GM18520 (cell line): ENCODE results near the gene ACAD11.

Experiments
- ATAC-seq: cut with Tn5 transposase; IDR thresholded peaks from one replicate; pipeline ENCODE4 v1.9.1; 2021; ENCODE audit not compliant: unreplicated experiment

The ACAD11 gene, protein sequence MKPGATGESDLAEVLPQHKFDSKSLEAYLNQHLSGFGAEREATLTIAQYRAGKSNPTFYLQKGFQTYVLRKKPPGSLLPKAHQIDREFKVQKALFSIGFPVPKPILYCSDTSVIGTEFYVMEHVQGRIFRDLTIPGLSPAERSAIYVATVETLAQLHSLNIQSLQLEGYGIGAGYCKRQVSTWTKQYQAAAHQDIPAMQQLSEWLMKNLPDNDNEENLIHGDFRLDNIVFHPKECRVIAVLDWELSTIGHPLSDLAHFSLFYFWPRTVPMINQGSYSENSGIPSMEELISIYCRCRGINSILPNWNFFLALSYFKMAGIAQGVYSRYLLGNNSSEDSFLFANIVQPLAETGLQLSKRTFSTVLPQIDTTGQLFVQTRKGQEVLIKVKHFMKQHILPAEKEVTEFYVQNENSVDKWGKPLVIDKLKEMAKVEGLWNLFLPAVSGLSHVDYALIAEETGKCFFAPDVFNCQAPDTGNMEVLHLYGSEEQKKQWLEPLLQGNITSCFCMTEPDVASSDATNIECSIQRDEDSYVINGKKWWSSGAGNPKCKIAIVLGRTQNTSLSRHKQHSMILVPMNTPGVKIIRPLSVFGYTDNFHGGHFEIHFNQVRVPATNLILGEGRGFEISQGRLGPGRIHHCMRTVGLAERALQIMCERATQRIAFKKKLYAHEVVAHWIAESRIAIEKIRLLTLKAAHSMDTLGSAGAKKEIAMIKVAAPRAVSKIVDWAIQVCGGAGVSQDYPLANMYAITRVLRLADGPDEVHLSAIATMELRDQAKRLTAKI

DNA sequence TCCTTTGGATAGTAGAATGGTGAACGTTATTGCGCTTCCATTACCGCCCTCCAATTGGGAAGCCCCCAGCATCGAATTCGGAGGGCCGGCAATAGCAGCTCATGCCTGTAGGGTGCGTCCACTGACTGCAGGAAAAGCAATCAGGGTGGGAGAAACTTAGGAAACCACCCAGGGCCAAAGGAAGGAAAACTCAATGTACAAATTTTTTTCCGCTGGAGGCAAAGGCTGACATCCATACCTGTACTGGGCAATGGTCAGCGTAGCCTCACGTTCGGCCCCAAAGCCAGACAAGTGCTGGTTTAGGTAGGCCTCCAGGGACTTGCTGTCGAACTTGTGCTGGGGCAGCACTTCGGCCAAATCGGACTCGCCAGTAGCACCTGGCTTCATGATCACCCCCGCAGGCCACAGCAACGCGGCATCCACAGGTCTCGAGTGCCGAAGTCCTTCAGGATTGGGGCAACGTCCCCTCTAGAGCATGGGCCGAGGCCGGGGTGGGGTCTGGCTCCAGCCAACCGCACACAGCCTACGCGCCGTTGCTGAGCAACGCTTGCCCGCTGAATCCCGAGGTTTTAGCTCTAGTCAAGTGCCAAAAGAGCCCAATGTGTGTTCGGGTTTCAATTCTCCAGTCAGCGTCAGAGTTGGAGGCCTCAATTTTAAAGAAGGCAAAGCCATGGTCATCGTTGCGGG lies at the start of gene ACAD11:
ACAD11 (minus strand) TSS at position 445 of the 687 bp plus-strand sequence; CDS start at position 387, 58 bp downstream.
- peak; percentile 34 for ATAC-seq

DNA sequence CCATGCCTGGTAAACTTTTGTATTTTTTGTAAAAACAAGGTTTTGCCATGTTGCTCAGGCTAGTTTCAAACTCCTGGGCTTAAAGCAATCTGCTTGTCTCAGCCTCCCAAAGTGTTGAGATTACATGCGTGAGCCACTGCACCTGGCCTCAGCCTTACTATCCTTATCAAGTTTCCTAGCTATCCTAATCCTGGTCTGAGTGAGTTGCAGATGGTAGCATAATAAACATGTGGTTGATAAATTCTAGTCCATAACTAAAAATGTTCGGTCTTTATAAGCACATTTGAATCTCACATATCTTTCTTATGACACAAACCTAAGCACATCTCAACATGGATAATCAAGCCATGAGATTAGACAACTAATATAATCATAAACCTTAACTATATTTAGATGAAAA lies 44.1 kb upstream of the ACAD11 start:
- ATAC-seq, result no peak

DNA sequence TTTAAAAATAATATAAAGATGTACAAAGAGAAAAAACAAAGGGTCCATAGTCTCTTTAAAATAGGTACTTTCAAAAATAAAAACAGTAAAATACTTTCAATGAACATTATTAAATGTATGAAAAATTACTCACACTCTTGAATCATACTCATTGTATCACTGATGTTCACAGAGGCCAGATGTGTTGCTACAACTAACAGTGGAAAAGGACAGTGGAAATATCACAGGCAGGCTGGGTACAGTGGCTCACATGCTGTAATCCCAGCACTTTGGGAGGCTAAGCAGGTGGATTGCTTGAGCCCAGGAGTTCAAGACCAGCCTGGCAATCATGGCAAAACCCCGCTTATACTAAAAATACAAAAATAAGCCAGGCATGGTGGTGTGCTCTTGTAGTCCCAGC lies 35.8 kb upstream of the ACAD11 start:
- no peak for ATAC-seq

DNA sequence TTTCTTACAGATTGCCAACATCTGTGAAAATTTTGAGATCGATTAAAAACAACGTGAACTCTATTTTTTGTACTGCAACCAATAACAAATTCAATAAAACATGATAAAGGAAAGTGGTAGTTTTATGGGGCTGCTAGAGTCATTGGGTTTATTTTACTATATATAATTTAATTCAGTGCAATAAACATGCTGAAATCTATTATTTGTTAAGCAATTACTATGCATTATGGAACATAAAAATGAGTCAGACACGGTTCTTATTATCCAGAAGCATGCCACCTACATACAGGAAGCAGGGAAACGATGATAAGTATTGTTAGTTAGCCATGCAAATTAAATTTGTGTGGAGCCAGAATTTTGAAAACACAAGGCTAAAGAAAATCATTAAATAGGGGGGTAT lies 35.4 kb upstream of the ACAD11 start:
- no peak for ATAC-seq

DNA sequence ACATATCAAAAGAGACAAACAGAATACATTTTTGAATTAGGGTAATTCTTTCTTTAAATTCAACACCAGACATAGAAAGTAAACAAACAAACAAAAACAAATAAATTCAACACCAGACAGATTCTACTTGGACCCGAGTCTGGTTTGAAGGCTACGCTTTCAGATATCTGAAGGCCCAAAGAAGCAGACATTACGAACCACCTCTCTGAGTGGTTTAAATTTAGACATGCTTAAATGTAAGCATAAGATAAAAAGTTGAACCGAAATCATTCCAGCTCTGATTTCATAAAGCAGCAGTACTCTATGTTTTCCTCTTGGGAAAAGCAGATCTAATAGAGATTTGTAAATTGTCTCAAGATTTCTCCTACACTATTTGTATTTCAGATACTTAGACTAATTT lies 30.4 kb upstream of the ACAD11 start:
- no peak for ATAC-seq

DNA sequence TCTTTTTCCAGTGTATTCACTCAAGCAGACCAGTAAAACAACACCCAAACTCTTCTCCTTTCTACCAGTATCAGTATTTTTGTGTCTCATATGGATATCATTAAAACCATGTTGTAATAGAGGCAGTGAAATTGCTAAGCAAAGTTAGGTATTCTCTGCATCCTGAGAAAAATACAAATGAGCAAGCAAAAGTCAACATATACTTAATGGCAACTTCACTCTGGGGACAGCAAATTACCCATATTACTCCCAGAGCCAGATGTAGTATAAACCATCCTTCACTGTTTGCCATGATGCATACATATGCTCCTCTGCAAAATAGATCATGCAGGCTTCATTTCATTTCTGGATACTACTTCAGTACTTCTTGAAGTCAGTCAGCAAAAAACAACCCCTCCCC lies 22.6 kb upstream of the ACAD11 start:
- no peak for ATAC-seq

DNA sequence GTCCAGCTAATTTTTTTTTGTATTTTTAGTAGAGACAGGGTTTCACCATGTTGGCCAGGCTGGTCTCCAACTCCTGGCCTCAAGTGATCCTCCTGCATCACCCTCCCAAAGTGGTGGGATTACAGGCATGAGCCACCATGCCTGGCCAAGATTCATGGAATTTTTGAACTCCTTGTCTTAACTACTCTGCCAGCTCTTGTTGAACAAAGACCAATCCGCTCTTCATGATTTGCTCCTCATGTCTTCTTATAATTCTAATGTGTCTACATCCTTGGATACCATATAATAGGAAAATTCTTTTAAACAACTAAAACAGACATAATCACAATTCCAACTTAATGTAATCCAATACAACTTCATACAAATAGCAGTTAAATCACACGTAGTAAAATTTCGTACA lies 21.8 kb upstream of the ACAD11 start:
- no peak for ATAC-seq

DNA sequence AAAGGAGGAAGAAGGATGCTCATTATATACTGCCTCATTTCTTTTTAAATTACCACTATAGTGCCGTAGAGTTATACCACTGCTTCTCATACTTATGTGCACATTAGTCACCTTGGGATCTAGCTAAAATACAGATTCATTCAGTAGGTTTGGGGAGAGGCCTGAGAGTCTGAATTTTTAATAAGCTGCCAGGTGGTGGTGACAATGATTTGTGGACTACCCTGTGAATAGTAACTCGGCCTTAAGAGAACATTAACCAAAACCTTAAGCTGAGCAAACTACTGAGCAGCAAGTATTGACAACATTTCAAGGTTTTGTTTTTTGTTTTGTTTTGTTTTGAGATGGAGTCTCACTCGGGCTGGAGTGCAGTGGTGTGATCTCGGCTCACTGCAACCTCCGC lies 20.3 kb upstream of the ACAD11 start:
- no peak for ATAC-seq

DNA sequence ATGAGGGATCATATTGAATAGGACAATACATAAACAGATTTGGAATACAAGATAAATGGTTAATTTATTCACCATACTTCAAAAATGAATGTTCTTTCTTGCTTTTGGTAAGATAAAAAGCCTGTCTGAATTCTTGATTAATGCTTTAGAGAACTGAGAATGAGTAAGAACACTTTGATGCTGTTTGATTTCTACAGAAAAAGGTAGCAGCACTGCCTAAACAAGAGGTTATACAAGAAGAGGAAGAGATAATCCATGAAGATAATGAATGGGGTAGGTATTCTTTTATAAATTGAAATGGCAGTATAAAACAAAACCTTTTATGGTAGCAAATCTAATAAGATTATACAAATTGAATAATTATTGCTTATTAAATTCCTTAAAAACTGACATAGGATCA lies 15.8 kb upstream of the ACAD11 start:
- no peak for ATAC-seq

DNA sequence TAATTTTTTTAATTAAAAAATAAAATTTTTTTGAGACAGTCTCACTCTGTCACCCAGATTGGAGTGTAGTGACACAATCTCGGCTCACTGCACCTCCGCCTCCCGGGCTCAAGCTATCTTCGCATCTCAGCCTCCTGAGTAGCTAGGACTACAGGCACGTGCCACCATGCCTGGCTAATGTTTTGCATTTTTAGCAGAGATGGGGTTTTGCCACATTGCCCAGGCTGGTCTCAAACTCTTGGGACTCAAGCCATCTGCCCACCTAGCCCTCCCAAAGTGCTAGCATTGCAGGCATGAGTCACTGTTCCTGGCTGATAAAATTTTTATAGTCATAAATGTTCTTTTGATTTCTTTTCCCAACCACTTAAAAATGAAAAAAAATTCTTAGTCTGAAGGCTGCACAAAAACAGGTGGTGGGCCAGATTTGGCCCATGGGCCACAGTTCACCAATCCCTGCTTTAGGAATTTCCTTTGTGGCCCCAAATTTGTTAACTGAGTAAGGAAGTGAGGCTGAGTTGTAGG lies 9.7 kb upstream of the ACAD11 start:
- ATAC-seq, result no peak

DNA sequence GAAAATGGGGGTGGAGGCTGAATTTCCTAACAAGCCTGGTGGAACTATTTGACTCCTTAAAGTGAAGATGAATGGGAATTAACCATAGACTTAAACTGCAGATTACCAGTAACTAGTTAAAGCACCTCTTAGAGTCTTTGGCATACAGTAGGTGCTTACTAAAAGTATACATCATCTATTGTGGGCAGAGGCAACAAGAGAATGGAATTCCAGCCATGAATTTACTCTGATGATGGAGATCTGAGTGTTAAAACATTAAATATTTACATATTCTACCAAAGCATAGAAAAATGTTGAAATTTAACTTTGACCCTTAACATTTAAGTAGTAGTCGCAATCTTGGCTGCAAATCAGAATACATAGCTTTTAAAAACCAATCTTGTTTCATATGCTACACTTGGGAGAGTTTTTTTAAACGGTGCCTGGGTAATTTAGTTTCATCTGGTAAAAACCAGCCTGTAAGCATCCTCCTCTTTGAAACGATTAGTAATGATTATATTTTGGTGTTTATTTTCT lies 5.7 kb upstream of the ACAD11 start:
- ATAC-seq, result no peak

DNA sequence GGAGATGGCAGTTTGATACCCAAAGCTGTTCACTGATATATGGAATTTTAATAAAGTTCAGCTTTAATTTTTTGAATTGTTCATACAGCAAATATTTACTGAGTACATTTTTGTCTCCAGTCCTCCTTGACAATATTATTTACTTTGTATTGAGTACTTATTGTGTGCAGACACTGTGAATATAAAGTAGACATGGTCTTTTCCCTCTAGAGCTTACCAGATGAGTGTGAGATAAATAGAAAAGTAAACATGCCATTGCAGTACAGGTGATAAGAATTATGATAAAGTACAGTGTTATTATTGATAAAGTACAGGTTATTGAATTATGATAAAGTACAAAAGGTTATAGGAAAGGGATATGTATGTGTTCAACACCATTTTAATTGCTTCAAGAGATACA lies 2.6 kb upstream of the ACAD11 start:
- ATAC-seq, result no peak

DNA sequence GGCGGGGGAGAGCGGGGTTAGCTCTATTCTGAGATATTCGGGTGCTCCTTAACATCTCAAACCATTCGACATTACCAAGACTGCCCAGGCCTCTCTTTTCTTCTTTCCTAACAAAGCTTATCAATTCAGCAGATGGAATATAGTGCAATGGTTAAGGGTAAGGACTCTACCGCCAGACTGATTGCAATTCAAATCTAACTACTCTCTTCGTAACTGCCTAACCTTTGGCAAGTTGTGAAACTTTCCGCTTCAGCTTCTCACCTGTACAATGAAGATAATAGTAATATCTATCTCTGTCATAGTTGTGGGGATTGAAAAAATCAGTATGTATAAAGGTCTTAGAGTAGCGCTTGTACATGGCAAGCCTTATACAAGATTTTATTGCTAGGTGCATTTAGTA lies 1.5 kb upstream of the ACAD11 start:
- no peak for ATAC-seq

DNA sequence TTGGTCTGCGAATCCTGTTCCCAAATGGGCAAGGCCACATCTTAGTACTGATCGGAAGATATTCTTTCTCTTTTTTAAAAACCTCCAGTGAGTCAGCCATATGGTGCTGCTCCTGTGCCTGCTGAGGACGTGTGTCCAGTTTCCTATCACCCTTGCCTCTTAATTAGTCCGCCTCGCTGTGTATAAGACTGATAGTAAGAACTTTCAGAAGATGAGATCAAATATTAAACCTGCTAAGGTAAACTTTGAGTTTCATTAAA lies 1.1 kb upstream of the ACAD11 start:
- ATAC-seq, result no peak

DNA sequence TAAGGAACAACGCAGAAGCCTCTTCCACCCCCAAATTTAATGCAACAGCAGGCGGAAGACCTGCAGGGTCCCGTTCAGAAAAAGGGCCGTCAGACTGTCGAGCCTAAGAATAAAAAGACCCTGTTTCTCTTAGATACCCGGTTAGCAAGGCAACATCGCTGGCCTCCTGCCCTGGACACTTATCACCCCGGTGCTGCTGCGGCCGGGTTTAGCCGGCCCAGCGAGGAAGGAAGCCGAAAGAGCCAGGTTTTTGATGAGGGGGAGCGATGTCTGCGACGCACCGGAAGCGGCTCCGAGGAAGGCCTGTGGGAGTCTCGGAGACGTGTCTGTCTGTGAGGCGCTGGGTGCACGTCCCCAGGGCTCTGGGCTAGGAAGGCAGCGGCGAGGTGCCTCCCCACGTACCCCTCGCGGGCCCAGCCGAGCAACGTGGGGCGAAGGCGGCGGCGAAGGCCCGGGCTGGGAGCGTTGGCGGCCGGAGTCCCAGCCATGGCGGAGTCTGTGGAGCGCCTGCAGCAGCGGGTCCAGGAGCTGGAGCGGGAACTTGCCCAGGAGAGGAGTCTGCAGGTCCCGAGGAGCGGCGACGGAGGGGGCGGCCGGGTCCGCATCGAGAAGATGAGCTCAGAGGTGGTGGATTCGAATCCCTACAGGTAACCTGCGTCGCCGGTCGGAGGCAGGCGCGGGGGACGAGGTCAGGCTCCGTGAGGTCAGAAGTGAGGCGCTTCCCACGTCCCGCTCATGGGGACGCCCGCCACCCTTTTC lies 622 bp upstream of the ACAD11 start, which contains the start of gene UBA5:
UBA5 (plus strand) TSS at position 278 of the 759 bp plus-strand sequence; CDS start at position 487, 209 bp downstream.
- peak; percentile 43 for ATAC-seq

DNA sequence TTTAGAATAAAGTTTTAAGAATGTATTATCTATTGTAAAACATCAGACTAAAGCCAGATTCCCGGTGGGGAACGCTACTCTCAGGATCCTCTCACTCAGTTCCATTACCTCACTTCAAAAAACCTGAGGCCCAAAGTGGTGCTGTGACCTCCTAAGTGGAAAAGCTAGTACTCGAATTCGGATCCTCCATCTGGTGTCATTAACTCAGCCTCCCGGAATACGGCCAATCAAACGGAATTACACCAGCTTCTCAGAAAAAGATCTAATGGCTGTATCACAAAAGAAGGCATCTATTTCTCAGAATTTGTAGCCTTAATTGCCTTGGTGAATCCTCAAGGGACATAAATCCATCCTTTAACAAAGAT lies 627 bp downstream of the ACAD11 start:
- no peak for ATAC-seq

DNA sequence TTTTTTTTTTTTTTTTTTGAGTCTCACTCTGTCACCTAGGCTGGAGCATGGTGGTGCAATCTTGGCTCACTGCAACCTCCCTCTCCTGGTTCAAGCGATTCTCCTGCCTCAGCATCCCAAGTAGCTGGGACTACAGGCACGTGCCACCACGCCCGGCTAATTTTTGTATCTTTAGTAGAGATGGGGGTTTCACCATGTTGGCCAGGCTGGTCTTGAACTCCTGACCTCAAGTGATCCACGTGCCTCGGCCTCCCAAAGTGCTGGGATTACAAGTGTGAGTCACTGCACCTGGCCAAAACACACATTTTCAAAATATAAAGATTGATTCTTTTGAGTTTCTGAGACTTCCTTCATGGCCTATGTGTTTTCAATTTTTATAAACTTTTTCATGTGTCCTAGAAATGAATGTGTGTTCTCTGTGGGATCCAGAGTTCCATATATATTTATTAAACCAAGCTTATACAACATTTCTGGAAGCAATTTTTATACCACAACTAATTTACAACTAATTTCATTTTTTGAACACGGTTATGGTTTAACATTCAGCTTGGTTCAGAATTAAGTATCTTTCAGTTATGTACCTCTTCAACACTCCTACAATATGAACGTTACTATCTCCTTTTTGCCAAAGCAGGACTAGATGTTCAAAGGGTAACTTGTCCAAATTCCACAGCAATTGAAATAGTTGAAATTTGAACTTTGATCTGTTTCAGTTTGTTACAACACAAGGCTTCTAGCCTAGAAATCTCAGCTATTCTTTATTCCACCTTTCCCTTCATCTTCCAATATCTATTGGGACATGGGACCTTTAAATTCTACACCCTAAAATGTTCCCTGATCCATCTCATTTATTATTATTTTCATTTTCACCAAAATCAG lies 1.5 kb downstream of the ACAD11 start:
- no peak for ATAC-seq

DNA sequence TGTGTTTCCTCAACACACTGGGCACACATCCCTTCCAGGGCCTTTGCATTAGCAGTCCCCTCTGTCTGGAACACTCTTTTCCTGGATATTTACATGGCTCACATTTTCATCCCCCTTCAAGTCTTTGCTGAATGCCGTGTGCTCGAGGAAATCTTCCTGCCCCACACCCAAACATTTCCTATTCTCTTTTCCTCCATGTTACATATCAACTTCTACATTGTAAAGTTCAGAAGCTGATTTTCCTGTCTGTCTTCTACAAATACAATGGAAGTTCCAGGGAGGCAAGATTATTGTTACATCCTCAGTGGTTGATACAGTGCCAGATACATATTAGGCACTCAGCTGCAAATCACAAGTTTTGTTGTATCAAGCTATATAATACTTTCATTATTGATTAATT lies 4.1 kb downstream of the ACAD11 start:
- ATAC-seq, result no peak

DNA sequence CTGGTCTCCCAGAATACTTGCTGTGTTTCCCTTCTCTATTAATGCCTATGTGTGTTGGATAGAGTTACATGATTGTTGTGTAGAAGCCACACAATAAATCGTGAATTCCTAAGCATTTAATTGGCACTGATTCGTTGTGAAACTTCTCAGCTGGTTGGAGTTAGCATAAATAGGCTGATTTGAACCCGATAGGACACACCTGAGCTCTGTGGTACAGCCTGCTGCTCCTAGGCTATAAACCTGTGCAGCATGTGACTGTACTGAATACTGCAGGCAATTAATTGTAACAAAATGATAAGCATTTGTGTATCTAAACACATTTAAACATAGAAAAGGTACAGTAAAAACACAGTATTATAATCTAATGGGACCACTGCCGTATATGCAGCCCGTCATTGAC lies 4.9 kb downstream of the ACAD11 start:
- ATAC-seq, result no peak

DNA sequence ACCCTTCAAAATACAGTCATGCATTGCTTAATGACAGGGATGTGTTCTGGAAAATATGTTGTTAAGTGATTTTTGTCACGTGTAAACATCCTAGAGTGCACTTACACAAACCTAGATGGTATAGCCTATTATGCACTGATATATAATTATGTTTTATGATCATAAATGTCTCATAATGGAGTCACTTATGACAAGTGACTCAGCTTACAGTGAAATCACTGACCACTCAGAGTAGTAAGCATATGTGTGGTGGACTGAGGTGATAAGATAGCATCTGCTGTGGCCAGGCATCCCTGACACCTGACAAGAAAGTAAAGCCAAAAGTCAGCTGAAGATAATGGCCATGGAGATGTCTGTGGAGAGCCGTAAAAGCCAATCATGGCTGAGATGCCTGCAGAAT lies 5.4 kb downstream of the ACAD11 start:
- no peak for ATAC-seq
